Limb (tissue), 2 donors: ENCODE measurements around the gene ERF.

Experiments used
- DNase-seq, 2 donors: peaks; one replicate each; pipeline ENCODE4 v3.0.0-alpha.2; 2016; ENCODE audit errors: extremely low spot score in 2 of 2

Gene ERF

DNA sequence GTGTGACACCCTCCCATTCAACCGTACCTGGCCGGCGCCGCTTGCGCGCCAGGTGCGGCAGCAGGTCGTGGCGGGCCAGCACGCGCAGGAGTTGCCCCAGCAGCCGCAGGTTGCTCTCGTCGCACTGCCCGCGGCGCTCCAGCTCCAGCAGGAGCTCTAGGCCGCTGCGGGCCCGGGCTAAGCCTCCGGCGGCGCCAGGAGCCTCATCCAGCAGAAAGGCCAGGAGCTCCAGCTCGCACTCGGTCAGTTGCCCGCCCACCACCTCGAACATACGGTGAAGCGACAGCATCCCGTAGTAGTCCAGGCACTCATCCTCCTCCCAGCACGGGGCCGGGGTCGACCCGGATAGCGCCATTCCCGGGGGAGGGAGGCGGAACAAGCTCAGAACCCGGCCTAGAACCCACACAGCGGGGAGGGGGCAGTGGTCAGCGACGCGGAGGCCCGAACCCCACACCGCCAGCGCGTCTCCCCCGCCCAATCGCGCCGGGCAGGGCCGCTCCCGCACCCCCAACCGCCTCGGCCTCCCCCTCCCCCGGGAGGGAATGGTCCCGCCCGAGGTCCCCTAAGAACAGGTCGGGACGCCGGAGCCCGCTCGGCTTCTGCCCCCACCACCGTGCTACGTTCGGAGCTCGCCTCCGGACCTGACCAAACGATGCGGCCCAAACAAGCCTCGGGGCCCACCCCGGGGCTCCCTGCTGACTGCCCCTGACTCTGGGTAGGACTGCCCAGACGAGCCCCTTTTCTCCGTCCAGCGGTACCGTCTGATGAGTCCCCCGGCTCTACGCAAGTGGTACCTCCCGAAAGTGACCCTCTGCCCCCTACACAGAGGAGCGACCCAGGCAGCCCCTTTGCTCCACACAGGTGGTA, 38.0 kb downstream of the ERF start:
- peak in 1 of 2 donors; percentile 71 for DNase-seq

DNA sequence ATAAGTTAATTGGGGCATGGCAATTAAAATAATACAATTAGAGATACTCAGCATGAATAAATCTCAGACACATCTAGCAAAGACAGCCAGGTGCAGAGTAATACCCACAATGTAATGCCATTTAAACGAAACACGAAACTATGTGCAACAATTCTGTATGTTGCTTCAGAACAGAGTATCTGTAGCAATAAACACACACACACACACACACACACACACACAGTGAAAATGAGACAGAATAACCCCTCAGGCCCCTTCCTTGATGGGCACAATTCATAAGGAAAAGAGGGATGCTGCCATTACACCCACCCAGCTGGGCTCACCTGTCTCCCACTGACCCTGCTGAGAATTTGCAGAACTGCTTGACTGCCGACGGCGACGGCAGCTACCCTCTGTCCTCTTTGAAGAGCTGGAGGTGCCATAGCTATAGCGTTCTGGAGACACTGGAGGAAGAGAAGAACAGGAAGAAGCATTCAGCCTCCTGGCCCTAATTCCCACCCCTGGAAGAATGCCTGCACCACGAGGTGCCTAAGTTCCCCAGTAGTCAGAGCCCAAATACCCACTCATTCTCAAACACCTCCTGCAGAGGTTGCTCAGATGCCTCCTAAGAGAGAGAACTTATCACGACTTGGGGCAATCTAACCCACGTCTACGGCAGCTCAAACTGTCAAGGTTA, 40.0 kb downstream of the ERF start:
- DNase-seq, result no peak

DNA sequence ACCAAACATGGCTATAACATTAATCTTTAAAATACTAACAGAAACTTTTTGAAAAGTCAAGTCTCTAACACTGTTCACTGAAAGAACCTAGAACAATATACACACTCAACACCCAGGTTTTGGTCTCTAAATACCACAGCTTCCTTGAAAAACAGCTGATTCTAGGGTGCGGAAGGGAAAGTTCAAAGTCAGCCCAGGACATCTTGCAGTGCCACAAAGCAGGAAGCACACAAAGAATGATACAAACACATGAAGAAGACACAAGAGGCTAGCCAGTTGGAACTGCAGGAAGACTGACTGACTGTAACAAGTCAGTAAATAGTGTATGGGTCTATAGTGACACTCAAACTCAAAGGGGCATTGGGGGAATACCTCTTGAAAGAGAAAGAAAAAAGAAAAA, 42.0 kb downstream of the ERF start:
- no peak for DNase-seq

DNA sequence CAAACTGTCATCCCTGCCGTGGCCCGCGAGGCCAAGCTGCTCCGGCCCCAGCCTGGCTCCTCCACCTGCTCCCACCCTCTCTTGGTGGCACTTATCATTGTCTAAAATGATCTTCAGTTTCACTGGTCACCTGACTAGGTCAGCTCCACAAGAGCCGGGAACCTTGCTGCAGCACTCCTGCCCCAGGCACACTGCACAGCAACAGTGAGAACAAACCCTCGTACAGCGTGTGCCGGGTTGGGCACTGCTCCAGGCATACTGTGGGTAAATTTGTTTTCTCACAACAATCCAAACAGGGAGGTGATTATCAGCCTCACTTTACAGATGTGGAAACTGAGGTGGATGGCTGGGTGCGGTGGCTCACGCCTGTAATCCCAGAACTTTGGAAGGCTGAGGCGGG, 46.3 kb downstream of the ERF start:
- DNase-seq, result no peak

DNA sequence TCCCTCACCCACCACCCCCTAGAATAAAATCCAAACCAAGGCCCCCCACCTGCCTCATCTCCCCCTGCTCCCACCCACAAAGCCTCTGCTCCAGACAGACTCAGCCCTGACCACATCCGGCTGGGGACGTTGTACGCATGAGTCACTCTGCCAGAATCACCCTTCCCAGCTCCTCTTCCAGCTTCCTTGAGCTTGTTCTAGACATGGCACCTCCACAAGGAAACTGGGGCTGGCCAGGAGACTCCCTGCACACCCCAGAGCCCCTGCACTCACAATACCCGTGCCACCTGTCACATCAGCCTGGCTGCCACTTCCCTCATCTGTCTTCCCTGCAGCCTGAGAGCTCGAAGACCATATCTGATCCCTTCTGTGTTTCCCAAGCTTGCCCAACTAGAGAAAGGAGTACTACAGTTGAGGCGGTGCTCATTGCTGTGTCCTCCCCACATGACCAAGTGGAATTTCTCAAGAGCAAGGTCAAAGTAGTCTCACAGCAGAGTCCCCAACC, 47.1 kb downstream of the ERF start:
- no peak for DNase-seq

DNA sequence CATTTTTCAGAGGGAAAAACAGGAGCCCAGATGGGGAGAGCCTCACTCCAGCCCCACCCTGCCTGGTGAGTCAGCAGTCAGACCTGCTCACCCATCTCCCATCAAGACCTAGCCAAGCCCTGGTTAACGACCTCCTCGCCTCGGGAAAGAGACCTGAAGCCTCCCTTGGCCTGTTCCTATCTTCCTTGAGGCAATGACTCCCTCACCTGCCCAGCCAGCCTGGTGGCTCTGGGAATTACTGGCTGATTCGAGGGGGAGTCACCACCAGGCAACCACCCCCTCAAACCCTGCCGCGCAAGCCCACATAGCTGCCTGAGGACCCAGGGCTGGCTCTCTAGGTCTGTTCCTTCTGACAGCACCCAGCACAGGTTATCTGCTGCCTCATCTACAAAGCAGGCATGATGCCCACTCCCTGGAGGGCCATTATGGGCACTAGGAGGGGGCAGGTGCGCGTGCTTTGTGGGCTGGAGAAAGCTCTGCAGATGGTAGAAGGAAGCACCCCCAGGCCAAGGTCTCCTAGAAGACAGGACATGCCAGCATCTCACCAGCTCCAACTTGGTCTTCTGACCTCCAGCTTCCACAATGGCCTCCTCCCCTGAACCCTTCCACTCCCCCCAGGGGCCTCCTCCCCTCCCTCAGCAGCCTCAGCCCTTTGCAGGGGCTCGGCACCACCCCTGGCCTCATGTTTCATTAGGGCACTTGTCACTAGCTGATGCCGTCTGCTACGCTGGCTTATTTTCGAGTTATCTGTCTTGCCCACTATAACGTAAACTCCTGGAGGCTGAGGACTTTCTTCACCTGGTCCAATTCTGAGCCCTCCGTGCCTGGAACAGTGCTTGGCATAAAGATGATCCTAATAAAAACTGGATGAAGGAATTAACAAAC, 47.8 kb downstream of the ERF start:
- no peak for DNase-seq

DNA sequence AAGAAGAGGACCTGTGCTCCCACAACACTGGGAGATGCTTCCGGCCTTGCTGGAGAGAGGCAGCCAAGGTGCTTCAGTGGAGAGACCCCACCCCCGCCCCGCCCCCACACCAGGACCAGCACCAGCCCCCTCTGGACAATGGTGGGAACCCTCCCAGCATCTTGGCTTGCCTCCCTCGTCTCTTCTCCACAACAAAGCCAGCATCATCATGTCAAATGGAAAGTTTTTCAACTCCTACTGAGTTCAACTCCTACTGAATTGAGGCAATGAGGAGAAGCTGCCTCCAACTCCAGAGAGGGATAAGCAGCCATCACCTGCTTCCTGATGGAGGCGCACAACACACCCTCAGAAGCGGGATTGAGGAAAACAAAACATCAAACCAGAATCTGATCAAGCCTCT, 50.3 kb downstream of the ERF start:
- DNase-seq, result no peak

DNA sequence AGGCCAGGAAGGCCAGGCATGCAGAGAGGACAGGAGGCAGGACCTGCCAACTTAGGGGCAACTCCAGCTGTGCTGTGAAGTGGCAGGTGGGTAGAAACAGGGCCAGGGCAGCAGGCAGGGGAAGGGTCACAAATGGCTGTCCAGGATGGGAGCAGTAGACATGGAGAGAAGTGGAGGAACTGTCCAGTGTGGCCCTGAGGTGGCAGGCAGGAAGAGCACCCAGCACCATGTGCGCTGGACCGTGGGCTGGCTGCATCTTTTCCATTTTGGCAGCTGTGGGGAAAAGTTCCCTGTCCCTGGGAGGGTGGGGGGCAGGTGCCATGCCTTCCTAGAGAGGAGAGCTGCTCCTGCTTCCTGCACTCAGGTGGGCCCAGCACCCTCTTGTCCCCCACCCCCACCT, 51.2 kb downstream of the ERF start:
- no peak for DNase-seq

DNA sequence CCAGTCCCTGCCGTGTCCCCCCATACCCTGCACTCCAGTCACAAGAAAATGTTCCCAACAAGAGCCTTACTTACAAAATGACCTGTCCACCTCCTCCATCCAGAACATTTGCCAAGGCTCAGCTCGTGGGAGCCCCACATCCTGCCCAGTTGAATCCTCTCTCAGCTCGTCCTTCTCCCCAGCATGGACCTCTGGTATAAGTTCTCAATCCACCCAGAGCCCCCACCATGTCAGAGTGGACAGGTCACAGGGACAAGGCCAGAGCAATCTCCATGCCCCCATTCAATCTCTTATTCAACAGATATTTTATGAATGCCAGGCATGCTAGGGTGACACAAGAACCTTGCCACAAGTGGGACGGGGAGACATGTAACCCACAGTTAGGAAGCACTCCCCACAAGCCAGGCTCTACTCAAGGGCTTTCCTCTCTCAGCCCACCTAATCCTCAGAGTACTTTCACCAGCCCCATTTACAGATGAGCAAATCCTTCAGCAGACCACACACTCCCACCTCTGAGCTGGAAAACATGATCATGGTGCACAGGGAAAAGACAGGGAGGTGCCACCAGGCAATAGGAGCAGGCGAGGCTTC, 52.5 kb downstream of the ERF start:
- DNase-seq, result no peak

DNA sequence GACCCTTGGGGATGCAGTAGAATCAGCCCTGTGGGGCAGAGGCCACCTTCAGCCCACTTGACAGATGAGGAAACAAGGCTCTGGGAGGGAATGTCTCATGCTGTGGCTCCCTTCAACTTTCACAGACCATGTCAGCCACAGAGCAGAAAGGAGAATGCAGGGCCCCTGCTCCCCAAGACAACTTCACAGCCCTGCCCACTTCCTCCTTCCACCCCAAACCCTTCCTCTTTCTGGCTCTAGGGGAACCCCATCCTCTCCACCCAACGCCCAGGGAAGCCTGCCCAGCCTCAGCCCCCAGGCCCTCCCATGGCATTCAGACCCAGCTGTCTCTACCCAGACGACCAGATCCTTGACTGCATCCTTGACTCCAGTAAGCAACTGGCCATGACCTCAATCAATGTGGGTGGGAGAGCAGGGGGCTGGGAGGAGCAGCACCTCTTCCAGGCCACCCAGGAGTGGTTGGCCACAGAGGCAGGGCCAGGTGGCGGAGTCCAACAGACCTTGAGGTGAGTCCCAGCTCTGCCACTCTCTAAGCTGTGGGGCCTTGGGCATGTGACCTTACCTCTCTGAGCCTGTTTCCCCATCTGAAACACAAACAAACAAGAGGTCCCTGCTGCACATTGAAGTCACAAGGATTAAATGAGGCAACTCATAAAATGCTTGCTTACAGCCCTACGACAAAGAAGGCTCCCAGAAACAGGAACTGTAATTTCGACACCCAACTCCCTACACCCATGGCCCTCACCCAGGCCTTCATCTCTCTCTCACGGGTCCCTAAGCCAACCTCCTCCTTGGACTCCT, 53.2 kb downstream of the ERF start:
- no peak for DNase-seq

DNA sequence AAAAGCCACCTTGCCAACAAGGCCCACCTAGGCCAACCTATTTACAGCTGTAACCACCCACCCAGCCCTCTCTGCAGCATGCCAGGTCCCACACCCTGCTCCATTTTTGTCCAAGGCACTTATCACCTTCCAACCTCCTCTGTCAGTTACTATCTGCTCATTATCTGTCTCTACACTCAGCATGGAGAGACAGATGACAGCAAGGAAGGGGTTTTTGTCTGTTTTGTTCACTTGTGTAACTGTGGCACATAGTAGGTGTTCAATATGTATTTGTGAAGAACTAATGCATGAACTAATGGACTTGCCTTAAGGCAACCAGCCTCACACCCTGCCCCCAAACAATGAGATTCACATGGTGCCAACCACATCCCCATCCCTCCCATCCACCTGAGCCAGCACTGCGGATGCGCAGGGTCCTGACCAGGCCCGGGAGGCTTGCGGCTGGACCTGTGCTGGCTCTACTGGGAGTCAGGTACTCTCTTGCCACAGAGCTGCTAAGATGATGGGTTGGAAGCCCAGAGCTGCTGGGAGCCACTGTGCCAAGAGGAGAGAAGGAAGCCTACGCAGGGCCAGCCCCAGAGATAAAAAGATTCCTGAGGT, 54.7 kb downstream of the ERF start:
- no peak for DNase-seq

DNA sequence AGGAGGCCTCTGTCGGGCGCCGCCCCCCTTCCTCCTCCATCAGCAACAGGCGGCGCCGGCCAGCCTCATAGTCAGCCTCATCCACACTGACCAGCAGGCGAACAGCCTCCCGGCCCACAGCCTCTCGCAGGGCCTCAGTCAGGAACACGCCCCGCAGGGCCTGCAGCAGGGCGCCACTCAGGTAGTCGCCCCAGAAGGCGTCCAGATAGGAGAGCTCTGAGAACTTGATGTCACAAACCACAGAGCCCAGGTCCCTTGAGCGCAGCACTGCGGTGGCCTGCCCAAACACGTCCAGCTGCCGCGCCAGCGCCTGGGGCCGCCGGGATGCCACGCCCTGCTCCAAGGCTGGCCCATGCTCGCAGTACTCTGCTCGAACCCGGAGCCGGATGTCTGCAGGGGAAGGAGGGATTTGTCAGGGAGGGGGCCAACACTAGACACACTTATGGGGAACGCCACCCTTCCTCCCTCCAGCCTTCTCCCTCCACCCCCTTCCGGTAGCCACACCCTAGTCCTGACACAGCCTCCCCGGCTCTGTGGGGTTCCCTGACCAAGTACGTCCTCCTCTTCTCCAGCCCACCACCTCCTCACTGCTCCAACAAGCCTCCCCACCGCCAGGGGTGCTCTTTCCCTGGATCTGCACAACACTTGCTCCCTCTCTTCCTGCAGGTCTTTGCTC, 55.4 kb downstream of the ERF start:
- no peak for DNase-seq

DNA sequence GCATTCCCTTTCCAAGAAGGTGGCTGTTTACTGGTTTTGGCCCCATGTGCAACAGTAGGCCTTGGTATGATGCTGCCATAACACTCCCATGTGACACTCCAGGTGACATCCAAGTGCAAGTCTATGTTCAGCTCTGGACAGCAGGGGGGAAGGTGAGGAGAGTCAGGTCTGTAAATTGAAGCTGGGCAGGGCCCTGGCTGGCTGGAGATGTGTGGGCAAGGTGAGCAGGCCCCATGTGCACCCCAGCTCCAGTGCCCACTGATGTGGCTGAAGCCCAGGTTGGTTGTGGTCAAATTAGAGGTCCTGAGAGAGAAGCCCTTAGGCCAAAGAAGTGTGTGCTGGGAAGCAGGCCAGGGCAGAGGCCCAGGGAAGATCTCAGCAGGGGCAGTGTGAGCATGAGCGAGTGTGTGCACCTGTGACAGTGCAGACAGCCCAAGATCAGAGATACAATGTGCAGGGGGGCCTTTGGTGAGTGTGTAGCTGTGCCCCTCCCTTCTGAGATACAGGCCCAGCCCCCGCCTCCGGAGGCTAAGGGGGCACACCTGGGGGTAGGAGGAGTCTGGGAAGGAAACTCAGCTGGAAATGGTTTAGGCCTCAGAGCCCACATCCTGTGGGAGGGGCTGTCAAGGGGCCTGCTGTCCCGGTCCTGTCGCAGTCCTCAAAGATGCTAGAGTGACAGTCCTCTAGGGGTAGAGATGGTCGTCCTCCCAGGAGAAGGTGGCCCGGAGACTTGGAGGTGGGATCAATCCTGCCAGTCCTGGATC, 56.1 kb downstream of the ERF start:
- DNase-seq, result no peak
